ENCODE results near the gene LRIT2.

Gene LRIT2

GRCh38 chr10:84235096-84235495 is 9.8 kb upstream of the LRIT2 start:
- no peak for DNase-seq (ENCODE audit: low read depth)
- in situ Hi-C loops (cut with HindIII; ENCODE audit: low sequenced_read_pairs) = no loop called here
- TF ChIP-seq CTCF (IDR thresholded peaks at IDR 0.05; ENCODE audit: low read depth, low read length, missing control alignments) = no peak
- H3K4me3 ChIP-seq (ENCODE audit: low read depth, low read length) = no peak overlapping the region

GRCh38 chr10:84234479-84234878 is 9.1 kb upstream of the LRIT2 start:
- no peak overlapping the region for H3K4me3 ChIP-seq (ENCODE audit: low read depth, low read length)
- in situ Hi-C loops (cut with HindIII; ENCODE audit: low sequenced_read_pairs) = no loop called here
- TF ChIP-seq CTCF (IDR thresholded peaks at IDR 0.05; ENCODE audit: low read depth, low read length, missing control alignments) = no peak
- DNase-seq (ENCODE audit: low read depth) = no peak

- in situ Hi-C loops (cut with HindIII; ENCODE audit: low sequenced_read_pairs) = no loop called here
- no peak overlapping the region for H3K4me3 ChIP-seq (ENCODE audit: low read depth, low read length)
- TF ChIP-seq CTCF (IDR thresholded peaks at IDR 0.05; ENCODE audit: low read depth, low read length, missing control alignments) = no peak
- no peak for DNase-seq (ENCODE audit: low read depth)
These were observed 8.6 kb upstream of the LRIT2 start for GRCh38 chr10:84233940-84234339.

GRCh38 chr10:84232376-84232775 is 7.0 kb upstream of the LRIT2 start:
- DNase-seq (ENCODE audit: low read depth) = no peak
- H3K4me3 ChIP-seq (ENCODE audit: low read depth, low read length) = no peak overlapping the region
- TF ChIP-seq CTCF (IDR thresholded peaks at IDR 0.05; ENCODE audit: low read depth, low read length, missing control alignments) = no peak
- in situ Hi-C loops (cut with HindIII; ENCODE audit: low sequenced_read_pairs) = no loop called here

GRCh38 chr10:84230359-84230758 is 5.0 kb upstream of the LRIT2 start:
- DNase-seq (ENCODE audit: low read depth) = no peak
- TF ChIP-seq CTCF (IDR thresholded peaks at IDR 0.05; ENCODE audit: low read depth, low read length, missing control alignments) = no peak
- in situ Hi-C loops (cut with HindIII; ENCODE audit: low sequenced_read_pairs) = no loop called here
- no peak overlapping the region for H3K4me3 ChIP-seq (ENCODE audit: low read depth, low read length)

GRCh38 chr10:84227810-84228209 is 2.5 kb upstream of the LRIT2 start:
- in situ Hi-C loops (cut with HindIII; ENCODE audit: low sequenced_read_pairs) = no loop called here
- H3K4me3 ChIP-seq (ENCODE audit: low read depth, low read length) = no peak overlapping the region
- no peak for TF ChIP-seq CTCF (IDR thresholded peaks at IDR 0.05; ENCODE audit: low read depth, low read length, missing control alignments)
- DNase-seq (ENCODE audit: low read depth) = no peak

GRCh38 chr10:84226616-84227015 is 1.3 kb upstream of the LRIT2 start:
- in situ Hi-C loops (cut with HindIII; ENCODE audit: low sequenced_read_pairs) = no loop called here
- no peak for TF ChIP-seq CTCF (IDR thresholded peaks at IDR 0.05; ENCODE audit: low read depth, low read length, missing control alignments)
- DNase-seq (ENCODE audit: low read depth) = no peak
- no peak overlapping the region for H3K4me3 ChIP-seq (ENCODE audit: low read depth, low read length)

Data from astrocyte of the cerebellum (primary cell).